ENCODE measurements around the gene KCNJ12.

- TF ChIP-seq CTCF (IDR thresholded peaks at IDR 0.05) (no peak), POLR2A (IDR thresholded peaks at IDR 0.05) (no peak)
Observed at GRCh38 chr17:21355586-21355985, 20.6 kb upstream of the KCNJ12 start.
